IPS-18a (cell line): ENCODE measurements around the gene SORCS3.

Experiments
- H3K27ac ChIP-seq: one replicate; pipeline ENCODE4 v1.5.1; 2013; ENCODE audit warnings: low read length
- H3K27me3 ChIP-seq: one replicate; pipeline ENCODE4 v1.6.1; 2013; ENCODE audit warnings: mild to moderate bottlenecking, low read length; ENCODE audit not compliant: control insufficient read depth, insufficient read depth
- H3K36me3 ChIP-seq: one replicate; pipeline ENCODE4 v1.6.1; 2013; ENCODE audit warnings: low read depth, low read length; ENCODE audit not compliant: control insufficient read depth
- H3K4me1 ChIP-seq: one replicate; pipeline ENCODE4 v1.6.1; 2013; ENCODE audit warnings: low read depth, low read length; ENCODE audit not compliant: control insufficient read depth
- H3K4me3 ChIP-seq: one replicate; pipeline ENCODE4 v1.5.1; 2013; ENCODE audit warnings: low read length
- H3K9ac ChIP-seq: one replicate; pipeline ENCODE4 v1.6.1; 2013; ENCODE audit warnings: mild to moderate bottlenecking, low read length, moderate library complexity
- H3K9me3 ChIP-seq: one replicate; pipeline ENCODE4 v1.6.1; 2013; ENCODE audit warnings: low read depth, low read length; ENCODE audit not compliant: control insufficient read depth

The SORCS3 gene

DNA sequence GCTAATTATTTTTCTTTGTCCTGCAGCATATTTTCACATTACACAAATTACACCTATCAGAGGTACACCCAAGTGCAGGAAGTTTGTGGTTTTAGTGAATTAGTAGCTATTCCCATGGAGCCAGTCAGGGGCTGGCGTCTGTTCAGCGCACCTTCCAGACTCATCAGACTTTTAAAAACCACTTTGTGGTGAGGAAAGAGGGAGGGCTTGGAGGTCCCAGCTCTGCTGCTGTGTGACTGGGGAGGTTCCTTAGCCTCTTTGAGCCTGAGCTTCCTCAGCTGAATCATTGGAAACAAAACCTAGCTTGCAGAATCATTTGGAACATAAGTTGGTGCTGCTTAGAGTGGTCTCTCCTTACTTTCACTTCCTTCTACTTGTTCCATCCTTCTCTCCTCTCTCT, 175.4 kb downstream of the SORCS3 start:
- Histone ChIP-seq H3K27me3 (no peaks in the 10 kb centered on the region), H3K36me3 (no peaks in the 10 kb centered on the region), H3K9me3 (no peaks in the 10 kb centered on the region), H3K4me1 (peaks cover 4% of the 10 kb centered on the region), H3K27ac (no peak overlapping the region), H3K9ac (no peak overlapping the region), H3K4me3 (no peak overlapping the region)

DNA sequence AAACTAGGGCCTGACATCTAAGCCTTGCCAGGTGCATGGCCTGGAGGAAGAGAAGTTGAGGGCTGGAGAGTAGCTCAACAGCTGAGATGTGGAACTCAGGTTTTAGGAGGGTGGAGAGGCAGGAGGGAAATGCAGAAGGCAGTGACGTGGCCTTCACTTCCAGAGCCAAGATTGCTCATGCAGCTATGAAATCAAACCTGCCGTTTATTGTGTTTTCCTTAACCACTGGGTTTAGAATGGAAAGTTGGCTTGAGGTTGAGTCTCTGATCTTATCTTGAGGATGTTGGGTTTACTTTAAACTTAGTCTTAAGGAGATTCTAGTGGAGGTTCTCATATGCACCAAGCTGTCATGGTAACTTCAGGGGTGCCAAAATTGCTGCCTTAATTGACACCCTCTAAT, 178.6 kb downstream of the SORCS3 start:
- Histone ChIP-seq H3K4me3 (no peak overlapping the region), H3K4me1 (peaks cover 4% of the 10 kb centered on the region), H3K27ac (no peak overlapping the region), H3K9me3 (no peaks in the 10 kb centered on the region), H3K36me3 (no peaks in the 10 kb centered on the region), H3K27me3 (no peaks in the 10 kb centered on the region), H3K9ac (no peak overlapping the region)

DNA sequence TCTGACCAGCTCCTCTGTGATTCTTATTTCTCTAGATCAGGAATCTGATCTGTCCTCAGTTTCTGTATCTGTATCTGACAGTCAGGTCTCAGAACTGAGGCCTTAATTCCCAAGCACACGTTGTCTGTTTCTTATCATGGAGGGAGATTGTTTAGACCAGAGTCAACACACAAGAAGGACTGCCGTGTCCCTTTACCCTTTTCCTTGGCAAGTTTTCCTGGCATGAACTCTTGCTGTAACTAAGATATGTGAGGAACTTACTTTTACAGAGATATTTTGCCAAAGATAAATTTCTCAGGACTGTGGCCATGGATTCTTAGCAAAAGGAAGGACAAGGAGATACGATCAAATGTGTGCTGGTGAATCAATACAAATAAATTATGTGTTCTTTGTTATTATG, 181.0 kb downstream of the SORCS3 start:
- H3K36me3 ChIP-seq = no peaks in the 10 kb centered on the region
- no peak overlapping the region for H3K9ac ChIP-seq
- peaks cover 4% of the 10 kb centered on the region for H3K4me1 ChIP-seq
- no peak overlapping the region for H3K4me3 ChIP-seq
- no peak overlapping the region for H3K27ac ChIP-seq
- H3K27me3 ChIP-seq = no peaks in the 10 kb centered on the region
- H3K9me3 ChIP-seq = no peaks in the 10 kb centered on the region

DNA sequence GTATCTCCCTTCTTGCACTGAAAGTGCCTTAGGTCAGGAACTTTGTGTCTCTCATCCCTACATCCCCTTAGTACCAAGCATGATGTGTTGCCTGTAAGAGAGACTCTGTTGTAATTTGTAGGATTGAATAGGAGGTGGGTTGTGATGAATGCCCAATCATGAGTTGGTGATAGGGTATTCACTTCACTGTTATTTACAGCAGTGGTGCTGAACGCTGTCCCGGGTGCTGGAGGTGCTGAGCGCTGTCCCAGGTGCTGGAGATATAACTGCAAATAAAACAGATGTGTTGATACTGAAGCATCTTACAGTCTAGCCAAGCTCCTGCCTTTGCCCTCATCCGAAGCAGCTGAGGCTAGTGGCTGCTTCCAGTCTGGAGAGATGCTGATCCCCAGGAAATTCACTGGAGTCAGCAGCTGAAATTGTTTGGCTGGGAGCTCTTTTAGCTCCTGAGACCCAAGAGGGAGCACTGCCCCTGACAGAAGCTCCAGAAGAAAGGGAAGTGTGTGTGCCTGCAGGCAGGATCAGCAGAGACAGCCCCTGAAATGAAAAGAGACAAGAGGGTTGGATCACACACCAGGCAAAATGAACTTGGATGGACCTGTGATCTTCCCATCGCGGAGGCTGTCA, 183.4 kb downstream of the SORCS3 start:
- H3K4me1 ChIP-seq = no peaks in the 10 kb centered on the region
- no peak overlapping the region for H3K27ac ChIP-seq
- H3K27me3 ChIP-seq = no peaks in the 10 kb centered on the region
- no peak overlapping the region for H3K9ac ChIP-seq
- H3K36me3 ChIP-seq = no peaks in the 10 kb centered on the region
- no peak overlapping the region for H3K4me3 ChIP-seq
- H3K9me3 ChIP-seq = no peaks in the 10 kb centered on the region

DNA sequence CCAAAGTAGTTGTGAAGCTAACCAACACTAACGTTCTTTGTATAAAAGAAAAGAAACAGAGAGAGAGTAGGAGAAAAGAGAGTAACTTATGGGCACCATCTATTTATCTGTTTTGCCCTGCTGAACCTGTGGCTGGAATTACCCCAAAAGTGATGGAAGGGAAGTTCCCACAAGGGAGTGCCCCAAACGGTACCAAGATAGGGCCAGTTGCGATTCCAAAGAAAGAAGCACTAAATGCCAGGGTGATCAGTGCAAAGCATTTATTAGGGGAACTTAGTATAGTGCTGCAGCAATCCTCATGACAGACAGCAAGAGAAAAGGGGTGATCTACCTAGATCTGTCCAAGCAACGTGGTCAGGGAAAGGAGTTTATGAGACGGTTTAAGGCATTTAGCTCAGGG, 190.2 kb downstream of the SORCS3 start:
- no peaks in the 10 kb centered on the region for H3K27me3 ChIP-seq
- no peaks in the 10 kb centered on the region for H3K36me3 ChIP-seq
- H3K9me3 ChIP-seq = no peaks in the 10 kb centered on the region
- H3K4me3 ChIP-seq = no peak overlapping the region
- H3K27ac ChIP-seq = no peak overlapping the region
- no peak overlapping the region for H3K9ac ChIP-seq
- no peaks in the 10 kb centered on the region for H3K4me1 ChIP-seq

DNA sequence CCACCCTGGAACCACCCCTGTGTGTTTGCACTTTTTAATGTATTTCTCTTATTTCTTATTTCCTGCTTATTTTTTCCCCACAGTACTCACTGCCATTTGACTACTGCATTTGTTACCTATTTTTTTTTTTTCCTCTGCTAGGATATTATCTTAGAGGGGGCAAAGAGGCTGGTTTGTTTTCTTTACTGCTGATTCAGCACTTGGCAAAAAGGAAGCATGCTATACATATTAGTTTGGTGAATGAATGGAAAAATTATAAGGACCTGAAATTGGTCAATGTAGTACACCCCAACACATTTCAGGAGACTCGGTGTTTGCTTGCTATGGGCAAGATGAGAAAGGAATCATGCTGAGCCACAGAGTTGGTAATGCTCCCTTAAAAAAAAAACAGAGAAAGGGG, 193.5 kb downstream of the SORCS3 start:
- Histone ChIP-seq H3K27ac (no peak overlapping the region), H3K36me3 (no peaks in the 10 kb centered on the region), H3K4me3 (no peak overlapping the region), H3K27me3 (no peaks in the 10 kb centered on the region), H3K9me3 (no peaks in the 10 kb centered on the region), H3K9ac (no peak overlapping the region), H3K4me1 (no peaks in the 10 kb centered on the region)

DNA sequence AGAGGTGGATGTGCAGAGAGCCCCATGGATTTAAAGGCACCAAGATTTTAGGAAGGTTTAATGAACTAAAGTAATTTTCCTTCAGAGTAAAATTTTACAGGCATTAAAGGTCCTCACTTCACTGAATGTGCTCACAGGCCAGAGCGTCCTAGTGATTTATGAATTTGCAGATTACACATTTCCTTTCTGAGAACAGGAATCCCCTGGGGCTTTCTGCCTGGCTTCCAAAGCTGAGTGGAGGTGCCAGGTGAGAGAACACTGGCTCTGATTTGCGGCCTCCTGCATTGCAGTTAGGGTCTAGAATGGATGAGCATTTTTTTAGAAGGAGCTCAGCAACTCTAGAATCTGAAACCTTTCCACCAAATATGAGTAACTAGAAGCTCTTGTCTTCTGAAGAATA, 194.3 kb downstream of the SORCS3 start:
- Histone ChIP-seq H3K9me3 (no peaks in the 10 kb centered on the region), H3K27ac (no peak overlapping the region), H3K4me1 (no peaks in the 10 kb centered on the region), H3K27me3 (no peaks in the 10 kb centered on the region), H3K9ac (no peak overlapping the region), H3K4me3 (no peak overlapping the region), H3K36me3 (no peaks in the 10 kb centered on the region)

DNA sequence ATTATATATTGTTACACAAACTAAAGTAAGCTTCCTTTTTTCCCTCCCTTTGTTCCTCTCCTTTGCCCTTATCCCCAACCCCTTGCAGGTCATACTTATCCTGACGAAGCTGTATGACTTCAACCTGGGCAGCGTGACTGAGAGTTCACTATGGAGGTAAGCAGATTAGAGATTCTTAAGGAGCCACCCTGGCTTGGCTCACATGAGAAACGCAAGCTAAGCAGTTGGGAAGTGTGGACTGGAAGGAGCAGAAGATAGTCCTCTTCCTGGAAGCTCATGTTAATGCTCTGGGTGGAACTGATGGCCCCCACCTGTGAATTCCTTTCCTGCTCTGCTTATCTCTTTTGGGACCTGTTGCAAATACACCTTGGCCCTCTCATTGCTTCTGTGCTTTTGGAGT, 201.6 kb downstream of the SORCS3 start:
- Histone ChIP-seq H3K4me1 (no peaks in the 10 kb centered on the region), H3K9ac (no peak overlapping the region), H3K36me3 (no peaks in the 10 kb centered on the region), H3K27me3 (no peaks in the 10 kb centered on the region), H3K4me3 (no peak overlapping the region), H3K27ac (no peak overlapping the region), H3K9me3 (no peaks in the 10 kb centered on the region)

DNA sequence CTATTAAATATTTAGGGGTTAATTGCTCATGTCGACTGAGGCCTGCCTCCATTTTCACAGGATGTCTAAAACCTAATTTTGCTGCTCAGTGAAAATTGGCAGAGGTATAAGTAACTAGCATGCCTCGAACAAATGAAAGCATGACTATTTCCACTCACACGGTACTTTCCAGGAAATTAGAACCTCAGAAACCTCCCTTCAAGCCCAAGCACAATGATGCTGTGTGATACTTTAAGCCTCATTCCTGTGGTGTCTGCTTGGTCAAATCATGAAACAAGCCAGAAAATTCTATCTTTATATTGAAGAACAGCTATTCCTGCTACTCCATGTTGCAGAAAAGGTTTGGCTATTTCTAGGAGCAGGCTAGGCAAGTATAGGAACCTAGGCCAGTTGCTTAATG, 203.0 kb downstream of the SORCS3 start:
- H3K9ac ChIP-seq = no peak overlapping the region
- H3K36me3 ChIP-seq = no peaks in the 10 kb centered on the region
- no peaks in the 10 kb centered on the region for H3K9me3 ChIP-seq
- no peaks in the 10 kb centered on the region for H3K4me1 ChIP-seq
- H3K4me3 ChIP-seq = no peak overlapping the region
- H3K27me3 ChIP-seq = no peaks in the 10 kb centered on the region
- no peak overlapping the region for H3K27ac ChIP-seq

DNA sequence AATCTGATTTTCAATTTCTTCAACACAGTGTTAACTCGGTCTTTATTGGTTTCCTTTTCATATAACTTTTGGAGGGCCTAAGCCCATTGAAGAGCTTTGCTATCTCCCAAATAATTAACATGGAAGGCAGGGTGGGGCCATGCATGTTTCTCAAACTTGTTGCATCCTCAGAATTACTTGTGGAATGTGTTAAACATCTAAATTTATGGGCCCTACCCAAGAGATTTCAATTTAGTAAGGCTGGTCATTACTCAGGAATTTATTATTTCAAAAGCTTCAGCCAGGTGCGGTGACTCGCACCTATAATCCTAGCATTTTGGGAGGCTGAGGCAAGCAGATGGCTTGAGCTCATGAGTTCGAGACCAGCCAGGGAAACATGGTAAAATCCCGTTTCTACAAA, 208.9 kb downstream of the SORCS3 start:
- Histone ChIP-seq H3K36me3 (no peaks in the 10 kb centered on the region), H3K4me1 (no peaks in the 10 kb centered on the region), H3K4me3 (no peak overlapping the region), H3K9ac (no peak overlapping the region), H3K27me3 (no peaks in the 10 kb centered on the region), H3K27ac (no peak overlapping the region), H3K9me3 (no peaks in the 10 kb centered on the region)

DNA sequence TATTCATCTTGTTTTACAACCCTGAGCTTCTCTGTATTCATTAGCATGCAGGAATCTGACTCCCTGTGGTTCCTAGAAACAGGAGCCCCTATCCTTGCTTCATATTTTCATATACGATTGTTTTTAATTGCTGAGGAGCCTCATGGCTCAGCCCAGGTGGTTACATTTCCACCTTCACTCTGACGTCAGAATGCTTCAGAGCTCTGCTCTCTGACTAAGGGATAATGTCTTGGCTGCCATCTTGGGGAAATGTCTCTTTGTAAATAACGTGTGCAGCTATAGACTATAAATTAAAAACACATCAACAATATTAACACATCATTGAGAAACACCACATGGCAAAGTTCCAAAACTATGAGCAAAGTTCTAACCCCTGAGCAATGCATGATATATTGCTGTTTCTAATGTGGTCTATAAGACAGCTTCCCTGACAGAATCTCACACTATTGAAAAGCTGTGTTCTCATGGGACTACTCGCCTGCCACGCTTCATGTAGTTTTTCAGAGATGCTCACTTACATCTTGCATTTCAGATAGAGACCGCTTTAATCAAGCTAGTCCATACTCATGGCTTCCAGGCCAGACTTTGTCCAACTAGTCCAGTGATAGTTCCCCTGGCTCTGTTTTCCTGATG, 227.0 kb downstream of the SORCS3 start:
- no peaks in the 10 kb centered on the region for H3K9me3 ChIP-seq
- no peak overlapping the region for H3K9ac ChIP-seq
- no peak overlapping the region for H3K4me3 ChIP-seq
- no peaks in the 10 kb centered on the region for H3K27me3 ChIP-seq
- no peak overlapping the region for H3K27ac ChIP-seq
- H3K36me3 ChIP-seq = no peaks in the 10 kb centered on the region
- H3K4me1 ChIP-seq = no peaks in the 10 kb centered on the region

DNA sequence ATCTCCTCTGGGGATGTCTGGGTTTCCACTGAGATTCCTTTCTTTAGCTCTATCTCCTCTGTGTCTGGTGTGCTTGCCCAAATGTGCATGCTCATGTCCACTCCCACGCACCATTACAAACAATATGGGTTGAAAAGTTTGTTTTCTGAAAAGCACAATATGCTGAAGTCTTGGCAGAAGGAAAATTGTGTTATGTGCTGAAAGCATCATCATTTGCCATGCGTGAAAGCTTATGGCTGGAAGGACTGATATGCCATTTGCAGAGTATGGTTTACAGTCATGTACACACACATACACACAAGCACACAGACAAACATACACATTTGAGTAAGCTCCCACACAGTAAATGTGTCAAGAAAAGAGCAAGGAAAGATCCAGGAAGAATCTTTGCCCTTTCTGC, 231.6 kb downstream of the SORCS3 start:
- H3K36me3 ChIP-seq = no peaks in the 10 kb centered on the region
- H3K27ac ChIP-seq = no peak overlapping the region
- H3K4me3 ChIP-seq = no peak overlapping the region
- no peaks in the 10 kb centered on the region for H3K4me1 ChIP-seq
- H3K27me3 ChIP-seq = no peaks in the 10 kb centered on the region
- H3K9ac ChIP-seq = no peak overlapping the region
- H3K9me3 ChIP-seq = no peaks in the 10 kb centered on the region
